ENCODE measurements around the gene CHMP3.
"Not testable (repeated sequence)": the region's sequence is repeated elsewhere in the genome, so short reads cannot be mapped to it uniquely, and the experiment has no call there.

DNA sequence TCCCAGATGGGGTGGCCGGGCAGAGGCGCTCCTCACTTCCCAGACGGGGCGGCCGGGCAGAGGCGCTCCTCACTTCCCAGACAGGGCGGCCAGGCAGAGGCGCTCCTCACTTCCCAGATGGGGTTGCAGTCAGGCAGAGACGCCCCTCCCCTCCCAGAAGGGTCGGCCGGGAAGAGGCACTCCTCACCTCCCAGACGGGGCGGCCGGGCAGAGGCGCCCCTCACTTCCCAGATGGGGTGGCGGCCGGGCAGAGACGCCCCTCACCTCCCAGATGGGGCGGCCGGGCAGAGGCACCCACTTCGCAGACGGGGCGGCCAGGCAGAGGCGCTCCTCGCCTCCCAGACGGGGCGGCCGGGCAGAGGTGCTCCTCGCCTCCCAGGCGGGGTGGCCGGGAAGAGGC is 13.8 kb downstream of the CHMP3 start:
- TF ChIP-seq CTCF (IDR thresholded peaks at IDR 0.05); POLR2AphosphoS5 (IDR thresholded peaks at IDR 0.05; ENCODE audit: low read depth, low read length): not testable (repeated sequence)
- TF ChIP-seq, protein P1, sequence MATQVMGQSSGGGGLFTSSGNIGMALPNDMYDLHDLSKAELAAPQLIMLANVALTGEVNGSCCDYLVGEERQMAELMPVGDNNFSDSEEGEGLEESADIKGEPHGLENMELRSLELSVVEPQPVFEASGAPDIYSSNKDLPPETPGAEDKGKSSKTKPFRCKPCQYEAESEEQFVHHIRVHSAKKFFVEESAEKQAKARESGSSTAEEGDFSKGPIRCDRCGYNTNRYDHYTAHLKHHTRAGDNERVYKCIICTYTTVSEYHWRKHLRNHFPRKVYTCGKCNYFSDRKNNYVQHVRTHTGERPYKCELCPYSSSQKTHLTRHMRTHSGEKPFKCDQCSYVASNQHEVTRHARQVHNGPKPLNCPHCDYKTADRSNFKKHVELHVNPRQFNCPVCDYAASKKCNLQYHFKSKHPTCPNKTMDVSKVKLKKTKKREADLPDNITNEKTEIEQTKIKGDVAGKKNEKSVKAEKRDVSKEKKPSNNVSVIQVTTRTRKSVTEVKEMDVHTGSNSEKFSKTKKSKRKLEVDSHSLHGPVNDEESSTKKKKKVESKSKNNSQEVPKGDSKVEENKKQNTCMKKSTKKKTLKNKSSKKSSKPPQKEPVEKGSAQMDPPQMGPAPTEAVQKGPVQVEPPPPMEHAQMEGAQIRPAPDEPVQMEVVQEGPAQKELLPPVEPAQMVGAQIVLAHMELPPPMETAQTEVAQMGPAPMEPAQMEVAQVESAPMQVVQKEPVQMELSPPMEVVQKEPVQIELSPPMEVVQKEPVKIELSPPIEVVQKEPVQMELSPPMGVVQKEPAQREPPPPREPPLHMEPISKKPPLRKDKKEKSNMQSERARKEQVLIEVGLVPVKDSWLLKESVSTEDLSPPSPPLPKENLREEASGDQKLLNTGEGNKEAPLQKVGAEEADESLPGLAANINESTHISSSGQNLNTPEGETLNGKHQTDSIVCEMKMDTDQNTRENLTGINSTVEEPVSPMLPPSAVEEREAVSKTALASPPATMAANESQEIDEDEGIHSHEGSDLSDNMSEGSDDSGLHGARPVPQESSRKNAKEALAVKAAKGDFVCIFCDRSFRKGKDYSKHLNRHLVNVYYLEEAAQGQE (IDR thresholded peaks at IDR 0.05; ENCODE audit: insufficient read depth in 1 of 2, low read depth in 2 of 2, low read length in 1 of 2): not testable (repeated sequence)

All from Panc1 (cell line).